Naive thymus-derived CD4-positive, alpha-beta T cell (primary cell): ENCODE data around the gene PLAU. TPM values are rescaled to one million over a fixed set of nuclear protein-coding genes. Genes with fewer than 3 reads are reported as not detected.

Experiments used
- ATAC-seq: fragments of 150-1000 bp; cut with Tn5 transposase; 2 replicates; pipeline ENCODE4 v1.10.0; 2021; ENCODE audit warnings: mild to moderate bottlenecking, moderate library complexity
- CTCF ChIA-PET: fragments of 350-600 bp; sonication (Branson Sonifier 250); formaldehyde crosslinking; loops from one replicate; lab custom pipeline; 2021; ENCODE audit warnings: antibody characterized with exemption; lab: Charles Lee
- POLR2A ChIA-PET: fragments of 350-600 bp; sonication (Branson Sonifier 250); formaldehyde crosslinking; loops from one replicate; lab custom pipeline; 2021; ENCODE audit warnings: antibody characterized with exemption, inconsistent platforms; lab: Charles Lee
- DNase-seq, 9 donors: peaks; one replicate each; pipeline versions ENCODE4 v3.0.0 to v3.0.0-alpha.2; 2020 to 2022; ENCODE audit warnings: mixed read lengths in 1 of 9
- H3K27ac ChIP-seq: one replicate; pipeline ENCODE4 v1.7.0; 2013; ENCODE audit warnings: mild to moderate bottlenecking, low read depth, low read length, moderate library complexity
- H3K27me3 ChIP-seq, 2 donors: one replicate each; pipeline ENCODE4 v1.7.0; 2013; ENCODE audit warnings: low read length in 2 of 2, mild to moderate bottlenecking in 2 of 2, moderate library complexity in 2 of 2; ENCODE audit not compliant: control insufficient read depth in 2 of 2, insufficient read depth in 2 of 2
- H3K36me3 ChIP-seq, 3 experiments: 1 replicate in 2 of 3; 2 replicates in 1 of 3; pipeline ENCODE4 v1.7.0; 2013; ENCODE audit warnings: low read length in 3 of 3, mild to moderate bottlenecking in 3 of 3, moderate library complexity in 1 of 3; ENCODE audit not compliant: insufficient read depth in 3 of 3, control insufficient read depth in 2 of 3
- H3K4me1 ChIP-seq, 2 donors: one replicate each; pipeline ENCODE4 v1.7.0; 2013; ENCODE audit warnings: low read length in 2 of 2, mild to moderate bottlenecking in 2 of 2, moderate library complexity in 1 of 2; ENCODE audit not compliant: control insufficient read depth in 2 of 2, insufficient read depth in 2 of 2
- H3K4me3 ChIP-seq: 2 replicates; pipeline ENCODE4 v1.7.0; 2013; ENCODE audit warnings: mild to moderate bottlenecking, low read length
- H3K9me3 ChIP-seq, 3 experiments: 1 replicate in 2 of 3; 2 replicates in 1 of 3; pipeline ENCODE4 v1.7.0; 2013; ENCODE audit warnings: low read length in 3 of 3; ENCODE audit not compliant: control insufficient read depth in 2 of 3
- H3K27ac Mint-ChIP-seq, 9 donors: one replicate each; pipeline ENCODE4 v1.8.0; 2020 to 2022; ENCODE audit warnings: mixed read lengths in 9 of 9, mild to moderate bottlenecking in 8 of 9, moderate library complexity in 5 of 9, inconsistent platforms in 2 of 9
- H3K27me3 Mint-ChIP-seq, 5 donors: one replicate each; pipeline ENCODE4 v1.8.0; 2021 to 2022; ENCODE audit warnings: mixed read lengths in 5 of 5, mild to moderate bottlenecking in 1 of 5
- H3K36me3 Mint-ChIP-seq, 5 donors: one replicate each; pipeline ENCODE4 v1.8.0; 2020 to 2022; ENCODE audit warnings: mixed read lengths in 5 of 5, mild to moderate bottlenecking in 3 of 5, inconsistent platforms in 1 of 5
- H3K4me1 Mint-ChIP-seq, 7 donors: one replicate each; pipeline ENCODE4 v1.8.0; 2020 to 2022; ENCODE audit warnings: mixed read lengths in 7 of 7, mild to moderate bottlenecking in 3 of 7, inconsistent platforms in 1 of 7
- H3K4me3 Mint-ChIP-seq, 10 donors: one replicate each; pipeline ENCODE4 v1.8.0; 2020 to 2022; ENCODE audit warnings: mild to moderate bottlenecking in 10 of 10, mixed read lengths in 10 of 10, moderate library complexity in 6 of 10, inconsistent platforms in 2 of 10
- H3K9me3 Mint-ChIP-seq, 11 donors: one replicate each; pipeline ENCODE4 v1.8.0; 2020 to 2022; ENCODE audit warnings: mixed read lengths in 11 of 11, mild to moderate bottlenecking in 4 of 11, inconsistent platforms in 1 of 11, moderate library complexity in 1 of 11
- intact Hi-C, 2 donors: fragments of 100-400 bp; cut with micrococcal nuclease; formaldehyde crosslinking; loops; one replicate each; pipeline ENCODE4 v1.15.1; 2023
- polyA plus RNA-seq, 2 donors: library from polyadenylated mRNA; unstranded; fragments of 300-500 nt; fragmentation: Illumina TruSeq; gene quantifications; one replicate each; pipeline ENCODE4 v1.2.3, GENCODE V29; 2021
- total RNA-seq, 6 experiments: library from RNA in 5 of 6; stranded (reverse) in 5 of 6; gene quantifications; 1 replicate in 5 of 6; 2 replicates in 1 of 6; pipeline ENCODE4 v1.2.3 and lab custom pipeline; 2021 to 2026

PLAU gene
- total and polyA plus RNA-seq, 7 experiments from 2014 or later, result 0.42 to 0.97 (median 0.78) TPM; not detected in 2

- Histone ChIP-seq H3K36me3 (peaks cover 0 to 3% (median 0%) of the 10 kb centered on the region in 3 experiments), H3K4me1 (peaks cover 18 to 22% of the 10 kb centered on the region in 2 donors), H3K27me3 (no peaks in the 10 kb centered on the region), H3K4me3 (no peak overlapping the region), H3K9me3 (no peaks in the 10 kb centered on the region), H3K27ac (peak overlapping the region; percentile 68)
- DNase-seq, result no peak
- H3K4me1 Mint-ChIP-seq, result peaks cover 14 to 51% (median 41%) of the 10 kb centered on the region in 7 donors
- intact Hi-C loops, result loop anchor here (2.0 to 10.0 kb wide), 7 partner anchors 62 to 1356 kb away; partner anchors contain the start of genes ADK (in 1 of the 2), ANXA7 (in 1 of the 2), AP3M1 (in 1 of the 2) and COMTD1 (in 1 of the 2)
- ChIA-PET CTCF (interaction anchor here (0.8 to 9.9 kb wide), 11 partner anchors 8 to 157 kb away, joined by 3 to 288 read pairs (median 11); partner anchors contain the start of gene CHCHD1), POLR2A (interaction anchor here (1.4 to 13.8 kb wide), 5 partner anchors 10 to 135 kb away, joined by 3 to 327 read pairs (median 8); a partner anchor contains a TSS)
- no peak overlapping the region for H3K4me3 Mint-ChIP-seq
- ATAC-seq, result no peak
- peaks cover 0 to 5% (median 0%) of the 10 kb centered on the region in 5 donors for H3K27me3 Mint-ChIP-seq
- H3K9me3 Mint-ChIP-seq, result no peaks in the 10 kb centered on the region
- peak overlapping the region in 7 of 9 donors; percentile 69 to 94 (median 89) for H3K27ac Mint-ChIP-seq
- H3K36me3 Mint-ChIP-seq, result no peaks in the 10 kb centered on the region
Observed at GRCh38 chr10:73878365-73878764, 32.6 kb upstream of the PLAU start.

- Histone ChIP-seq H3K4me3 (no peak overlapping the region), H3K27me3 (no peaks in the 10 kb centered on the region), H3K36me3 (peaks cover 0 to 3% (median 0%) of the 10 kb centered on the region in 3 experiments), H3K27ac (peak overlapping the region; percentile 68), H3K4me1 (peaks cover 18 to 22% of the 10 kb centered on the region in 2 donors), H3K9me3 (no peaks in the 10 kb centered on the region)
- ATAC-seq (peak; percentile 97), DNase-seq (peak; percentile 91 to 98 (median 96))
- POLR2A ChIA-PET, result interaction anchor here (0.6 to 13.8 kb wide), 11 partner anchors 11 to 384 kb away, joined by 3 to 327 read pairs (median 5); a partner anchor contains a TSS
- CTCF ChIA-PET, result interaction anchor here (0.6 to 9.9 kb wide), 46 partner anchors 9 to 1375 kb away, joined by 3 to 288 read pairs (median 5); partner anchors contain the start of gene CHCHD1
- Mint-ChIP-seq H3K27me3 (peaks cover 0 to 5% (median 0%) of the 10 kb centered on the region in 5 donors), H3K36me3 (no peaks in the 10 kb centered on the region), H3K4me1 (peaks cover 14 to 51% (median 41%) of the 10 kb centered on the region in 7 donors), H3K4me3 (peak overlapping the region in 5 of 10 donors; percentile 0 to 40 (median 1)), H3K27ac (peak overlapping the region; percentile 30 to 98 (median 89)), H3K9me3 (no peaks in the 10 kb centered on the region)
- intact Hi-C loops, result loop anchor here (1.0 to 10.0 kb wide), 10 partner anchors 30 to 1355 kb away; partner anchors contain the start of genes ADK (in 1 of the 2), ANXA7 (in 1 of the 2), AP3M1 (in 1 of the 2) and COMTD1 (in 1 of the 2)
Observed at GRCh38 chr10:73879296-73880173, 31.4 kb upstream of the PLAU start.

GRCh38 chr10:73881221-73881919 is 29.6 kb upstream of the PLAU start:
- H3K4me3 Mint-ChIP-seq, result no peak overlapping the region
- no peaks in the 10 kb centered on the region for H3K36me3 Mint-ChIP-seq

GRCh38 chr10:73884017-73884416 is 26.9 kb upstream of the PLAU start:
- H3K27me3 Mint-ChIP-seq, result peaks cover 0 to 2% (median 0%) of the 10 kb centered on the region in 5 donors
- H3K36me3 ChIP-seq, result no peaks in the 10 kb centered on the region
- CTCF ChIA-PET, result interaction anchor here (1.0 to 13.0 kb wide), 4 partner anchors 35 to 80 kb away, joined by 3 to 301 read pairs (median 146); no protein-coding TSS in a partner anchor
- POLR2A ChIA-PET, result interaction anchor here (0.6 to 13.8 kb wide), 2 partner anchors 28 to 110 kb away, joined by 3 to 327 read pairs; no protein-coding TSS in a partner anchor
- no peak overlapping the region for H3K4me3 Mint-ChIP-seq
- H3K27me3 ChIP-seq, result no peaks in the 10 kb centered on the region
- peaks cover 10 to 28% (median 12%) of the 10 kb centered on the region in 7 donors for H3K4me1 Mint-ChIP-seq
- no peak overlapping the region for H3K27ac Mint-ChIP-seq
- intact Hi-C loops, result no loop called here
- H3K36me3 Mint-ChIP-seq, result no peaks in the 10 kb centered on the region
- peaks cover 8 to 11% of the 10 kb centered on the region in 2 donors for H3K4me1 ChIP-seq
- no peaks in the 10 kb centered on the region for H3K9me3 Mint-ChIP-seq
- no peak for ATAC-seq
- H3K4me3 ChIP-seq, result no peak overlapping the region
- no peak for DNase-seq
- no peaks in the 10 kb centered on the region for H3K9me3 ChIP-seq
- H3K27ac ChIP-seq, result no peak overlapping the region

More at GRCh38 chr10:73881221-73881919, 29.6 kb upstream of the PLAU start:
- H3K27me3 ChIP-seq, result no peaks in the 10 kb centered on the region
- H3K9me3 Mint-ChIP-seq, result no peaks in the 10 kb centered on the region
- POLR2A ChIA-PET, result interaction anchor here (0.6 to 13.8 kb wide), 2 partner anchors 26 to 173 kb away, joined by 3 to 327 read pairs; no protein-coding TSS in a partner anchor
- no peak for DNase-seq
- H3K27me3 Mint-ChIP-seq, result peaks cover 0 to 4% (median 0%) of the 10 kb centered on the region in 5 donors
- H3K4me1 ChIP-seq, result peaks cover 8 to 12% of the 10 kb centered on the region in 2 donors
- no peak for ATAC-seq
- CTCF ChIA-PET, result interaction anchor here (0.7 to 13.0 kb wide), 6 partner anchors 9 to 77 kb away, joined by 4 to 301 read pairs (median 30); no protein-coding TSS in a partner anchor
- H3K27ac ChIP-seq, result no peak overlapping the region
- H3K9me3 ChIP-seq, result no peaks in the 10 kb centered on the region
- H3K4me1 Mint-ChIP-seq, result peaks cover 11 to 35% (median 31%) of the 10 kb centered on the region in 7 donors
- H3K4me3 ChIP-seq, result no peak overlapping the region
- H3K36me3 ChIP-seq, result no peaks in the 10 kb centered on the region
- peak overlapping the region in 1 of 9 donors; percentile 14 for H3K27ac Mint-ChIP-seq
- intact Hi-C loops, result no loop called here

- H3K27me3 ChIP-seq, result no peaks in the 10 kb centered on the region
- Mint-ChIP-seq H3K27me3 (peaks cover 0 to 2% (median 0%) of the 10 kb centered on the region in 5 donors), H3K4me1 (peaks cover 0 to 21% (median 0%) of the 10 kb centered on the region in 7 donors), H3K36me3 (no peaks in the 10 kb centered on the region), H3K4me3 (no peak overlapping the region), H3K9me3 (no peaks in the 10 kb centered on the region), H3K27ac (peak overlapping the region in 3 of 9 donors; percentile 39 to 60 (median 41))
- ATAC-seq, result peak; percentile 93
- no peaks in the 10 kb centered on the region for H3K4me1 ChIP-seq
- CTCF ChIA-PET, result interaction anchor here (0.5 to 13.0 kb wide), 37 partner anchors 8 to 1263 kb away, joined by 3 to 301 read pairs (median 4); no protein-coding TSS in a partner anchor
- no peak overlapping the region for H3K4me3 ChIP-seq
- no peaks in the 10 kb centered on the region for H3K9me3 ChIP-seq
- H3K27ac ChIP-seq, result no peak overlapping the region
- POLR2A ChIA-PET, result interaction anchor here (0.6 to 1.5 kb wide), 3 partner anchors 55 to 149 kb away, joined by 3 to 7 read pairs (median 3); no protein-coding TSS in a partner anchor
- no peaks in the 10 kb centered on the region for H3K36me3 ChIP-seq
- DNase-seq, result peak; percentile 44 to 74 (median 69)
- intact Hi-C loops, result loop anchor here (1.0 to 2.0 kb wide), 9 partner anchors 36 to 348 kb away; partner anchors contain the start of gene VCL (in 1 of the 2)
Observed at GRCh38 chr10:73886085-73886529, 24.8 kb upstream of the PLAU start.
